HG02759 (cell line): ENCODE results near the gene OAF.

ENCODE experiments used
- ATAC-seq: cut with Tn5 transposase; IDR thresholded peaks from one replicate; pipeline ENCODE4 v1.9.1; 2021; ENCODE audit warnings: mild to moderate bottlenecking, moderate library complexity; ENCODE audit not compliant: unreplicated experiment

The OAF gene

GRCh38 chr11:120182790-120183491 is 27.9 kb upstream of the OAF start:
- ATAC-seq = no peak

- ATAC-seq = no peak
Observed at GRCh38 chr11:120183701-120184141, 27.1 kb upstream of the OAF start.

GRCh38 chr11:120184371-120184945 is 26.4 kb upstream of the OAF start:
- no peak for ATAC-seq

GRCh38 chr11:120184946-120185705 is 25.7 kb upstream of the OAF start:
- ATAC-seq = no peak

- ATAC-seq = no peak
Observed at GRCh38 chr11:120185706-120186455, 25.0 kb upstream of the OAF start.

- ATAC-seq = no peak
Observed at GRCh38 chr11:120186456-120186773, 24.4 kb upstream of the OAF start.

GRCh38 chr11:120186774-120187591 is 23.8 kb upstream of the OAF start:
- ATAC-seq = peak; percentile 72

- no peak for ATAC-seq
Observed at GRCh38 chr11:120188371-120188770, 22.5 kb upstream of the OAF start.

GRCh38 chr11:120188811-120189455 is 21.9 kb upstream of the OAF start:
- ATAC-seq = no peak

GRCh38 chr11:120191058-120191457 is 19.8 kb upstream of the OAF start:
- ATAC-seq = no peak

GRCh38 chr11:120192831-120193625 is 17.8 kb upstream of the OAF start:
- ATAC-seq = no peak

- no peak for ATAC-seq
Observed at GRCh38 chr11:120194166-120194565, 16.7 kb upstream of the OAF start.

GRCh38 chr11:120195601-120196320 is 15.1 kb upstream of the OAF start:
- ATAC-seq = no peak

GRCh38 chr11:120196826-120197225 is 14.0 kb upstream of the OAF start:
- no peak for ATAC-seq

GRCh38 chr11:120197251-120197891 is 13.5 kb upstream of the OAF start:
- ATAC-seq = no peak

GRCh38 chr11:120197977-120198376 is 12.9 kb upstream of the OAF start:
- no peak for ATAC-seq

GRCh38 chr11:120198403-120198786 is 12.4 kb upstream of the OAF start:
- no peak for ATAC-seq

GRCh38 chr11:120198787-120199469 is 11.9 kb upstream of the OAF start:
- ATAC-seq = no peak
